HG02943 (cell line): Measurements from ENCODE around the gene DGKD.

Source experiments
- ATAC-seq: cut with Tn5 transposase; IDR thresholded peaks from one replicate; pipeline ENCODE4 v1.9.1; 2021; ENCODE audit warnings: mild to moderate bottlenecking, low read depth, moderate library complexity; ENCODE audit not compliant: unreplicated experiment

The DGKD gene

DNA sequence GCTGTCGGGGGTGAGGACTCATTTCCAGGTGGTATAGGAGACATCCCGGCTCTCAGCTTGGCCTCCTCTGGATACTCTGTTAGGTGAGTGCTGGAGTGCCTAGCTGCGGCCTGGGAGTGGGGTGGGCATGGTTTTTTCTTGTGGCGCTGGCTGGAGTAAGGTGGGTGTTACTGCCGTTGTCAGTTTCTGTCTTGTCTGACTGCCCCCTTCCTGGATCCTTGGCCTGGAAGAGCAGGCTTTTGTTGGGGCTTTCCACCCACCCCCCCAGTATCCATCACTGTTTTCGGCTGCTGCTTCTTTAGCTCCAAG, 69.2 kb downstream of the DGKD start:
- no peak for ATAC-seq

DNA sequence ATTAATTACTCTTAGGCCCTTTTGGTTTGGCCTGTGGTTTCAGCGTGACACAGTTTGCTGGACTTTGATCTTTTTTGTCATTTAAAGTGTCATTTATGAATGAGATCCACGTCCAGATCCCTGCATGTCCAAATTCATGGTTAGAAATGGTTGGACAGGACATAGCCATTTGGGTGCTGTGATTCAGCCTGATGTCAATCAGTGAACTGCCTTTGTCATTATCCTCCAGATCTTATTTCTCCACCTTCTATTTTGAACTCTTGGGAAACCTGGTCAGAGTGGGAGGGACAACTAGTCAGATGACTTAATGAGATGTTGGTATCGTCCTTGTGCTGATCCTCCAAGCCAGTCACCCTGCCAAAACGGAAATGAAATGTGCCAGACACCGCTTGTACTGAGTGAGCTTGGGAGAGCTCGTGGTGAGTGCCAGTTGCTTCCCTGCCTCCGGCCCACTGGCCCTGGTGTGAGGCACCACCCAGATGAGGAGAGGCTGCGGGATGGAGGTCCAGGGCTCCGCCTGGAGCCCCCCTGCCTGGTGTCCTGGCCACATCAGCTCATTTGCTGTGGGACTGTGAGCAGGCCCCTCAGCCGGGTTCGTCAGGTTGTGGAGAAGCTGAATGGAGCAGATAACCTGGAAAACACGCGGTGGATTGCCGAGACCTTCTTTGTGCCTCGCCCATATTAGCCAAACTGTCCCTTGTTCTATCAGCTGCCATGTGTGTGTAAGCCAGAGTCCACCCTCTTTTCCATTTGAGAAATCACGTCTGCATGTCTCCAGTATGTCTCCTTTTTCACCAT, 70.1 kb downstream of the DGKD start:
- ATAC-seq: no peak

DNA sequence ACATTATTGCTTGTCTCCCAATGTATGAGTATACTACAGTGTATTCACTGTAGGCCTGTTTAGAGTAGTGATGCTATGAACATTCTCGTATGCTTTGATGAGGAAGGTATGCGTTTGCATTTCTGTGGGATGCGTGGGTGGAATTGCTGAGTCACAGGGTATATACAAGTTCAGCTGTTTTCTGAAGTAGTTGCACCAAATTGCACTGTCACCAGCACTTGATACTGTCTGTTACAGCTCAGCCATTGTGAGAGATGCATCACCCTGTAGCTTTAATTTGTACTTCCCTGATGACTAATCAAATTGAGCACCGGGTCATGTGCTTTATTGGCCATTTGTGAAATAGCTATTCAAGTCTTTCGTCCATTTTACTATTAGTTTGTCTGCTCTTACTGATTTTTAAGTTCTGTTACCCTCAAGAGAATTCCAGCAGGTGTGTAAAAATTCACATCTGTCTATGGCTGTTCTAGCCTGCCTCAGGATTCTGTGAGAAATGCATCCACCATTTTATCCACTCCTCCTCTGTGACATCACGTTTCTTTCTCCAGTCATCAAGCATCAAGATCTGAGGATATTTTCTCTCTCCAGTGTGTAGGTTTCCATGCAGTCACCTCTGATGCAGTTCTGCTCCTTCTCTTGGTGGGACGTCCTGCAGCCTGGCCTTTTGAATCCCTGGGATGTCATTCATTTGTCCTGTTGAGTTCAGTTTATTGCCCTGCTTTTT, 72.5 kb downstream of the DGKD start:
- no peak for ATAC-seq

DNA sequence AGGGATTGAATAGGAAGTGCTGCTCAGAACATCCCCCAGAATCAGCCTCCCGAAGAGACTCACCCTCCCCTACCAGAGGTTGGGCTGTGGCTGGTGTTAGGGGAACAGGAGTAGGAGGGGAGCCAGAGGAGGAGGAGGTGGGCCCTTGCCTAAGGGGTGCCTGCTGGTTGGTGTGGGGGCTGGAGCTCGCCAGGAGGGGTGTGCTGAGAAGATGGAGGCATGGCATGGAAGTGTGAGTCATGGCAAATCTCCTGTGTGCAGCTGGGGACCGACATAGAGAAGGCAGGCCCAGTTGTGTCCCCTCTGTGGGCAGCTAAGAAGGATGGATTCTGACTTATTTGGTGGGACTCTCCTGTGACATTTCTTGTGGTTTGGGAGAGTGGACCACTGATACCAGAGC, 73.7 kb downstream of the DGKD start:
- ATAC-seq: no peak

DNA sequence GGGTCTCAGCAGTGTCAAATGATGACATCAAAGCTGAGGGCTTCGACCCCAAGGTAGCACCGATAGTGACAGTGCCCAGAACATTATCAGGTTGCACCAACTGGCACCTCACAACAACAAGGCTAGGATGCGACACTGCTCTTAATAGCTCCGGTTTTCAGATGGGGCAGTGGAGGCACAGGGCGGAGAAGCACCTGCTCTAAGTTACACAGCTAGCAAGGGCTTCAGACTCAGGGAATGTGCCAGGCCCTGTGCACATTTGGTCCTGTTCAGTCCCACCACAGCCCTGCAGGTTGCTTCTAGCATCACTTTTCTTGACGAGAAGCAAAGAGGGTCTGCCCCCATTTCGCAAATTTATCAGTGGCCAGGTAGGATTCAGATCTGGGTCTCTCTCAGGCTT, 74.1 kb downstream of the DGKD start:
- no peak for ATAC-seq

DNA sequence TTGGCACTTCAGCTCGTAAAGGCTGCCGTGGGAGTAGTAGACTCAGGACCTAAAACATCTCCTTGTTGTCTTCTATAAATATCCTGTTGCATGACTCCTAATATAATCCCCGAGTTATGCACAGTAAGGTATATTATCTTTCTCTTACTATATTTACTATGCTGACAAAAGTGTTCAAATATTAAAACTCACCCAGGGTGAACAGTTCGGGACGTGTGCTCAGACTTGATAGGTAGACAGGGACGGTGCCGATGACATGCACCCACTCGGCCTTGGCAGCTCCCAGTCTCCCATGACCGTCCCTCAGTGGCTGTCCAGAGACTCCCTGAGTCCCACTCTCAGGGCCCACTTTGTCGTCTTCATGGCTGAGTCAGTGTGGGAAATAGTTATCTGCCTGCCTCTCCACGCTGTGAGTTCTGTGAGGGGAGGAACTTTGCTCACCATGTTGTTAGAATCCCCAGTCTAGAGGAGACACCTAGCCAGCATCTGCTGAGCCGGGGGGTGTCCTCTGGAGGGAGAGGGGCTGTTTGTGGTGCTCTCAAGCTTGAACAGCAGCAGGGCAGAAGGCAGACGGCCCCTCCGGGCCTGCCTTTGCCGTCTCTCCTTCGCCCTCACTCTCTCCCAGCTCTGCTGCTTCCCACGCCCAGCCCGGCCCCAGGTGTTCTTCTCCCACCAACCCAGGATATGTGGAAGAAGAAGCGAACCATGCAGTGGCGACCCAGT, 75.0 kb downstream of the DGKD start:
- ATAC-seq: no peak

DNA sequence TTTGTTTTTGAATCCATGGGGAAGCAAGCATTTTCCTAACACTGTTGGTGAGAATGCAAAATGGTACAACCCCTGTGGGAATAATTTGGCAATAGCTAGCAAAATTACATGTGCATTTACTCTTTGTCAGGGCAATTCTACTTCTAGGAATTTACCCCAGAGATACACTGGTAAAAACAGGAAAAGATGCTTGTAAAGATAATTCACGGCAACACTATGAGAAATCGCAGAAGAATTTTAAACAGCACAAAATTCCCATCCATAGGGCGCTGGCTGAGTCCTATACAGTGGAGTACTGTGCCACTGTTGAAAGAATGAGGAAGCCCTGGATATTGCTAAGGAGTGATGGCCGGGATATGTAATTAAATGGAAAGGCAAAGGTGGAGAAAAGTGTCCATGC, 75.8 kb downstream of the DGKD start:
- no peak for ATAC-seq

DNA sequence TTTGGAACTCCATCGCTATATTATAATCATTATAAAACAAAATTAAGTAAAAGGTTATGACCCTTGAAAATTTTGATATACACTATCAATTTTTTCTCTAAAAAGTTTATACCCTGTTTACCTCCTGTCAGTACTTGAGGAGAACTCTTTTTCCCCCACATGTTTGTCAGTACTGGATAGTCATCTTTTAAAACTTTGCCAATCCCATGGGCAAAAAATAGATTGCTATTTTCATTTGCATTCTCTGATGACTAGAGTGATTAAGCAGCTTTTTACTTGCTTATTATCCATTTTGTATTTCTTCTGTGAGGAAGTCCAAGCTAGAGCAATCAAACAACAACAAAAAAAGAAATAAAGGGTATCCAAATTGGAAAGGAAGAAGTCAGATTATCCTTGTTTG, 76.4 kb downstream of the DGKD start:
- no peak for ATAC-seq

DNA sequence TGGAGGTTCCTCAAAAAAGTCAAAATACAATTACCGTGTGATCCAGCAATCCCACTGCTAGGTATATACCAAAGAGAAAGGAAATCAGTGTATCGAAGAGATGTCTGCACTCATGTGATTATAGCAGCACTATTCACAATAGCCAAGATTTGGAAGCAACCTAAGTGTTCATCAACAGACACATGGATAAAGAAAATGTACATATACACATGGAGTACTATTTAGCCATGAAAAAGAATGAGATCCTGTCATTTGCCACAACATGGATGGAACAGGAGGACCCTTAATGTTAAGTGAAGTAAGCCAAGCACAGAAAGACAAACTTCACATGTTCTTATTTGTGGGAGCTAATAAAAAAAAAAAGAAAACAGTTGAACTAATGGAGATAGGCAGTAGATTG, 78.7 kb downstream of the DGKD start:
- ATAC-seq: no peak

DNA sequence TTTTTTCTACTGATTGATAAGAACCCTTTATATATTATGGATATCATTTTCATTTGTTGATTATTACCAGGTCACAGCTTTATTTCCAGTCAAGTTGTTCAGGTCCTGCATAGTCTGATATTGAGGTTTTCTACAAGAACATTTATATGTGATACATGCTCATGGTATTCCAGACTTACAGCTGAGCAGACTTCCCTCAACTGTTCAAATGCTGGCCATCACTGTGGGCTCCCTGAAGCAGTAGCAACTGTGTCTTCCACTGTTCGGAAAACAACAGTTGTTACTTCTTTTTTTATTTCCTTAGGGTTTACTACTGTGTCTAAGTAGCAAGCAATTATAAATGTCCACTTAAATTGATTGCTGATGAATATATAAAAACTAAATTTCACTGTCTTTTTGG, 79.5 kb downstream of the DGKD start:
- ATAC-seq: no peak

DNA sequence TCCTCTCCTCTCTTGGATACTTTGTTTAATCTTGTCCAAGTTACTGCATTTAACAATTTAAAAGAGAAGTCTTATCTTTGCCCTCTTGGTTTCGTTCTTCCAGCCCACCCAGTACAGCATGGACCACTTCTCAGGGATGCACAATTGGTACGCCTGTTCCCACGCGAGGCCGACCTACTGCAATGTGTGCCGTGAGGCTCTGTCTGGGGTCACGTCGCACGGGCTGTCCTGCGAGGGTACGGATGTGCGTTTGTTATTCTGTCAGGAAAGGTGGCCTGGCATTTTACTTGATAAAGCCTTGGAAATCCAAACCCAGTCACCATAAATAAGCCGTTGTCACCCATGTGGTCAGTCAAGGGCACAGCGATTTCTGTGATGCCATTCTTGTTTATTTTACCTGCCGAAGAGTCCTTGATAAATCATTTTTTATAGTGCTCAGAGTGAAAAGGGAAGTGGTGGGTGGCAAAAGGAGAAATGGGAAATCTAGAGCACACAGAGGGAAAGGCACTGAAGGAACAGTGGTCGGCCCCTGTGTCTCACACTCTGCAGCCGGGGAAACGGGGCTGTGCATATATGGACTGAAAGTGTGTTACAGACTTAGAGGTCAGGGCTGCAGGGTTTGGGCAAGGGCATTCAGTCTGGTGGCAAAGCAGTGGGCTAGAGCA, 80.5 kb downstream of the DGKD start:
- ATAC-seq: no peak

DNA sequence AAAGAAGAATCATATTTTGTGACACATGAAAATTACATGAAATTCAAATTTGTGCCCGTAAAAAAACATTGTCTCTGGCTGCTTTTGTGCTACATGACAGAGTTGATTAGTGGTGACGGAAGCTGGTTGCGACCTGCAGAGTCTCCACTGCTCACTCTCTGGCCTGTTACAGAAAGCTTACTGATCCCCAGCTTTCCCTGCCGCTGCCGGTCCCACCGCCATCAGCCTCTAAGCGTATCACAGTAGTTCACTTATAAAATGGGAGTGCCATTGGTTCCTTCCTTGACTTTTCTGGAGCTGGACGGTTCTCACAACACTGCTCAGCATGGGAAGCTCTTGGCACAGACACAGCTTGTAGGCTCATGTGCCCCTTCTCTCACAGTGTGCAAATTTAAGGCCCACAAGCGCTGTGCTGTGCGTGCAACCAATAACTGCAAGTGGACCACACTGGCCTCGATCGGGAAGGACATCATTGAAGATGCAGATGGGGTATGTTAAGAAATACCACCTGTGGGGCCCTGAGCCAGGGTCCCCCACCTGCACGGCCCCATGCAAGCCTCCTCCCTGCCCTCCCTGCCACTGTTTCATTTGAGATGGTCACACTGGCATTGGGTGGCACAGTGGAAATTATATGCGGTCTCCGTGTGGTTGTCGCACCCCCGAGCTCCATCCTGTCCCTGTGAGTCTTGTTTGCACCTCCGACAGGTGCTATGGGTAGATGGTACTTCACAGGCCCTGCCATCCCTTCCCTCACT, 81.3 kb downstream of the DGKD start:
- no peak for ATAC-seq

DNA sequence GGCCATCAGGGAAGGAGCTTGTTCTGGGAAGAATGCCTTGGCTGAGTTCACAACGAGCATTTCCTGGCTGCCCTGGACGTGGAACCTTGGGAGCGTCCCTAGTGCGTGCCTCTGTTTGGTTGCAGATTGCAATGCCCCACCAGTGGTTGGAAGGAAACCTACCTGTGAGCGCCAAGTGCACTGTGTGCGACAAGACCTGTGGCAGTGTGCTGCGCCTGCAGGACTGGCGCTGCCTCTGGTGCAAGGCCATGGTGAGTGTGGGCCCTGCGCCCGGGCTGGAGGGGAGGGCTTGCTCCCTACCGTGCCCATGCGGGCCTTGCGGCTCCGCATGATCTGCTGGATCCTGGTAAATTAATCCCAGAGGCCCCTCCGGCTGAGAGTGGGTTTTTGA, 81.9 kb downstream of the DGKD start:
- no peak for ATAC-seq

DNA sequence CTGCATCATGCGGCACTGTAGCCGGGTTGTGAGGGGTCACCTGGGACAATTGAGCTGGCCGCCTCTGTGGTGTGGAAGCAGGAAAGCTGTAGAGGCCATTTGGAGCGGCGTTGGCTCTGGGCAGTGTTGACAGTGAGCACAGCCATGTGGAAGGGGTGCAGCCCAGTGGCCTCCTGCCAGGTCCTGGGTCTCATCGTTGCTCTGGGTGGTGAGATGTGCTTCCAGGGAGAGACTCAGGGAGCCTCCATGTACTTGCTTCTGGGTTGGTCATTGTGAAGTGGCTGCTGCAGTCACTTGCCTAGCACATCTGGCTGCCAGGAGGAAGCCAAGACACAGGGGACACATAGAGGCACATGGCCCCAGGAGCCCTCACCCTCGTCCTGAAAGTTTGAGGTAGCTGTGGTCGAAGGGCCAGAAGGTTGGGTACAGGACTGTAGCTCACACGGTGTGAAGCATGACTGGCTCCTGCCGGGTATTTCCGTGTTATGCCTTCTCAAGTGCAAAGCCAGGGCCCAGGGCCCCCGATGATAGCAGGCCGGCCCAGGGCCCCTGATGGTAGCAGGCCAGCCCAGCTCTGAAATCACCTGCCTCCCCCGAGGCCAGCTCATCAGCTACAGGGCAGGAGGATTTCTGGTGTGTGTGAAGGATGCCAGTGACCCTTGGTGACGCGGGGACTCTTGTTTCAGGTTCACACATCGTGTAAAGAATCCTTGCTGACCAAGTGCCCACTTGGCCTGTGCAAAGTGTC, 82.6 kb downstream of the DGKD start:
- no peak for ATAC-seq

DNA sequence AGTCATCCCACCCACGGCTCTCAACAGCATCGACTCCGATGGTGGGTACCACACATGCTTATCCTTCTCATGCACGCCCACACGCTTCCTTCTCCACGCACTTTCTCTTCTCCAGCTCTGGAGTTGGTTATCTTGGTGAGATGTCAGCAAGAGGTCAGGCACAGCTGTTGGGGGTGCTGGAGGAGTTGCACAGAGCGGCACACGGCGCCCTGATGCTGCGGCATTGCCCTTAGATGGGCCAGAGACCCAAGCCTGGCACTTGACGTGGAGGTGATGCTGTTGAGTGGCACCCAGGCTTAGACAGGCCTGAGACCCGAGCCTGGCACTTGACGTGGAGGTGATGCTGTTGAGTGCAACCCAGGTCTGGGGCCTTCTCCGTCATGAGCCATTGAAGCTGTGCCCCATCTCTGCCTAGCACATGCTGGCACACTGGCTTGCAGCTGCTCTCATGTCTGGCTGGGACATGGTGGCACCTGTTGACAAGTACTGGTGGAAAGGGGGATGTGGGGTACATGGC, 83.2 kb downstream of the DGKD start:
- ATAC-seq: no peak

DNA sequence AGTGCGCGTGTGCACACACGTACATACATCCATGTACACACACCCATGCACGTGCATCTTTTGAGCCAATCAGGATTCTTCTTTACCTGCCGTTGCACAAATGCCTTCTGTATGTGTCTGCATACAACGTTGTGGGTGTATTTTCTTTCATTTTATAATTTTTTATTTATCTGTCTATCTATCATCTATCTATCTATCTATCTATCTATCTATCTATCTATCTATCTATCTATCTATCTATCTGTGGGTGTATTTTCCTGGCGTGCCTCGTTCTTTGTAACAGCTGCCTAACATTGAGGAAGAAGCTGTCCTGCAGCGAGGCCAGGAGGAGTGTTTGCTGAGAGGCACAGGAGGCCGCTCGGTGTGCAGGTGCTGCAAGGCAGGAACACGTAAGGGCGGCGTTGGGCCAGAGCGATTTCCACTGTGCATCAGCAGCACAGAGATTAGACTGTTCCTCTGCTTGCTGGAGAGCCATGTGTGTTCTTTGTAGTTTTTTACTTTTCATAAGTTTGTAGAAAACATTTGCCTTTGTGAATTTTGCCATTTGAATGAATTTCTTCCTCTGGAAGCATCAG, 84.4 kb downstream of the DGKD start:
- ATAC-seq: no peak

DNA sequence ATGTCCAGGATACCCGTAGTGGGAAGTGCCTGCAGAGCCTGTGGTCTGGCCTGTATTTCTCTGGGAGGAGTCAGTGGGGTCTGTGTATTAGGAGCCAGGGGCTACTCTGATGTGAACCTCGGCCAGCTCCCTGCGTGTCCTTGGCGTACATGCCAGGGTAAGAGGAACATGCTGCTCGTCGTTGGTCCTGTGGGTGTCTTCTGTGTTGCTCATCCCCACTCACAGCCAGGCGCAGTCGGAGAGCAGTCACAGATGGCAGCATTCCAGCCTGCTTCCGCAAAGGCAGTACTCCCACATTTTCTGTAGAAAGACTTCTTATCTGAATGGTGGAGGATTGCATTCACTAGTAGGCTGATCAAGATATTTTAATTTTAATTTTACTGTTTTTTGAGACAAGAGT, 84.9 kb downstream of the DGKD start:
- no peak for ATAC-seq

DNA sequence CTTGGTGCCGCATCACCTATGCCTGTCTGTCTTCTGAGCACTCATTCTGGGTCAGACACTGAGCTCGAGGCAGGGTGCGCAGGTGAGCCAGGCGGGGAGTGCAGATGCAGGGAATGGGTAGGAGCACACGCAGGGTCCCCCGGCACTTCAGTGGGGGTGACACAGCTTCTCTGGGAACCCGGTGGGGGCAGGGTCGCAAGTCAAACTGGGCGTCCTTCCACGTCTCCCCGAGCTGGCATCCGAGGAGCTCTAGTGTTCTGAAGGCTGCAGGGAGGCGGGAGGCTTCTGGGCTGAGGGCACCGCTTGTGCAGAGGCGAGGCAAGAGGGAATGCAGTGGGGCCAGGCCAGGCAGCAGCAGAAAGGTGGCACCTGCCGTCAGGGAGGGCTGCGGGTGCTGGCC, 86.0 kb downstream of the DGKD start:
- no peak for ATAC-seq

DNA sequence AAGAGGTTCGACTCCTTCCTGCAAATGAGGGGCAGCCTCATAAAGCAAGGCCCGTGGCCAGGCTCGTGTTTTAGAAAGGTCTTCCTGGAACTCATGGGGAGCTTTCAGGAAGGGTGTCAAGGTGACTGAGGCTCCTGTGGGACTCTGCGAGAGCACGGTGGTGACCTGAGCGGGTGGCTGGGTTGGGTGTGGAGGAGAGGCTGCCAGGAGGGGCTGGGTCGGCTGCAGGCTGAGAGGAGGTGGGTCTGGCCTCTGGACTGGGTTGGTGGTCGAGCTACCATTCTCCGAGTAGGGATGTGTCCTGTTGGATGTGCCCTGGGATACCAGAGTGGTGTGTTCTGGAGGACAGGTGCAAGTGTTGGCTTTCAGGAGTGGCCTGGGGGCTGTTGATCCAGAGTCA, 86.4 kb downstream of the DGKD start:
- no peak for ATAC-seq
